HFFc6 (cell line): ENCODE data around the gene PGLYRP1. TPM values are rescaled to one million over a fixed set of nuclear protein-coding genes. Genes with fewer than 3 reads are reported as not detected.

Experiments
- DNase-seq: peaks from one replicate; pipeline ENCODE4 v3.0.0-alpha.2; 2018
- H3K27ac Mint-ChIP-seq: 2 replicates; pipeline ENCODE4 v1.8.0; 2020; ENCODE audit warnings: mild to moderate bottlenecking, mixed read lengths
- H3K27me3 Mint-ChIP-seq: 2 replicates; pipeline ENCODE4 v1.8.0; 2021; ENCODE audit warnings: mild to moderate bottlenecking, moderate library complexity, mixed read lengths; ENCODE audit not compliant: insufficient read depth
- H3K36me3 Mint-ChIP-seq: 2 replicates; pipeline ENCODE4 v1.8.0; 2021; ENCODE audit warnings: low read depth, mixed read lengths
- H3K4me1 Mint-ChIP-seq: 2 replicates; pipeline ENCODE4 v1.8.0; 2020; ENCODE audit warnings: low read depth, mixed read lengths
- H3K4me3 Mint-ChIP-seq: 2 replicates; pipeline ENCODE4 v1.8.0; 2020; ENCODE audit warnings: mild to moderate bottlenecking, moderate library complexity, mixed read lengths
- H3K9me3 Mint-ChIP-seq: 2 replicates; pipeline ENCODE4 v1.8.0; 2020; ENCODE audit warnings: mild to moderate bottlenecking, mixed read lengths
- microRNA-seq: library from miRNA; unstranded; fragments of <30 nt; microRNA quantifications from one replicate; pipeline ENCODE4, GENCODE V29; 2019
- total RNA-seq, 6 experiments: library from RNA; stranded (reverse); fragmentation: NEBNext Ultra II Directional; extraction: Animal tissue kit (Norgen Biotek cat#: 25700); gene quantifications; 2 replicates in 1 of 6; 3 replicates in 5 of 6; pipeline ENCODE4 v1.2.3, GENCODE V29; 2021
- TF ChIP-seq, protein P1 (sequence below): fragments of 200-600 bp; sonication (generic); IDR thresholded peaks from 2 replicates; pipeline ENCODE4 v1.5.0; 2021; ENCODE audit warnings: antibody characterized with exemption, mild to moderate bottlenecking

Gene PGLYRP1
- total RNA-seq, 6 experiments from 2014 or later = not detected

DNA sequence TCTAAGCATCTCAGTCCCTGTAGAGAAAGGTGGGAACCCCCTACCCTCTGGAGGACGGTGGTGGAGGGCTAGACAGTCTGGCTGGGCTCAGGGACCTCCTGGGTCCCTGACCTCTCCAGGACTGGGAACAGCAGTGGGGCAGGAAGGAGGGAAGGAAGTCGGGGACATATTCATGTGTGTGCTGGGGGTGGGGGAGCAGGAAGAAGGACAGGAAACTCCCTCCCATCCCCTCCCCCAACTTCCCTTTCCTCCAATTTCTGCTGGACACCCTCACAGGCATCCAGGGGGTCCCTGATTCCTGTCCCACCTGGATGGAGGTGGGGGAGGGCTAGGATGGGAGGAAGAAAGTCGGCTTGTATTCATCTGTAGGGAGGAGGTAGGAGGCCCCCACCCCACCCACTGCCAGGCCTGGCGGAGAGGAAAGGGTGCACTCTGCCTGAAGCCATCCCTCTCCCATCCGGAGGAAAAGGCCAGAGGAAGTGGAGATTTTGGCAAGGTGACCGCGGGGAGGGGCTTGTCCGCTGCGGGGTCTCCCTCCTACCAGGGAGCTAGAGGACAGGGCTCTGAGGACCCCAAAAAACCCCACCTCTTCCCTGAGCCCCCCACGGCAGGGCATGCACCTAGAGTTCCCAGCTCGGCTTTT lies 51.5 kb downstream of the PGLYRP1 start:
- TF ChIP-seq, protein P1, sequence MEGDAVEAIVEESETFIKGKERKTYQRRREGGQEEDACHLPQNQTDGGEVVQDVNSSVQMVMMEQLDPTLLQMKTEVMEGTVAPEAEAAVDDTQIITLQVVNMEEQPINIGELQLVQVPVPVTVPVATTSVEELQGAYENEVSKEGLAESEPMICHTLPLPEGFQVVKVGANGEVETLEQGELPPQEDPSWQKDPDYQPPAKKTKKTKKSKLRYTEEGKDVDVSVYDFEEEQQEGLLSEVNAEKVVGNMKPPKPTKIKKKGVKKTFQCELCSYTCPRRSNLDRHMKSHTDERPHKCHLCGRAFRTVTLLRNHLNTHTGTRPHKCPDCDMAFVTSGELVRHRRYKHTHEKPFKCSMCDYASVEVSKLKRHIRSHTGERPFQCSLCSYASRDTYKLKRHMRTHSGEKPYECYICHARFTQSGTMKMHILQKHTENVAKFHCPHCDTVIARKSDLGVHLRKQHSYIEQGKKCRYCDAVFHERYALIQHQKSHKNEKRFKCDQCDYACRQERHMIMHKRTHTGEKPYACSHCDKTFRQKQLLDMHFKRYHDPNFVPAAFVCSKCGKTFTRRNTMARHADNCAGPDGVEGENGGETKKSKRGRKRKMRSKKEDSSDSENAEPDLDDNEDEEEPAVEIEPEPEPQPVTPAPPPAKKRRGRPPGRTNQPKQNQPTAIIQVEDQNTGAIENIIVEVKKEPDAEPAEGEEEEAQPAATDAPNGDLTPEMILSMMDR = no peak
- no peak for DNase-seq
- Mint-ChIP-seq H3K4me1 (no peaks in the 10 kb centered on the region), H3K36me3 (no peaks in the 10 kb centered on the region), H3K9me3 (no peaks in the 10 kb centered on the region), H3K4me3 (no peak overlapping the region), H3K27me3 (peaks cover 40% of the 10 kb centered on the region), H3K27ac (no peak overlapping the region)

DNA sequence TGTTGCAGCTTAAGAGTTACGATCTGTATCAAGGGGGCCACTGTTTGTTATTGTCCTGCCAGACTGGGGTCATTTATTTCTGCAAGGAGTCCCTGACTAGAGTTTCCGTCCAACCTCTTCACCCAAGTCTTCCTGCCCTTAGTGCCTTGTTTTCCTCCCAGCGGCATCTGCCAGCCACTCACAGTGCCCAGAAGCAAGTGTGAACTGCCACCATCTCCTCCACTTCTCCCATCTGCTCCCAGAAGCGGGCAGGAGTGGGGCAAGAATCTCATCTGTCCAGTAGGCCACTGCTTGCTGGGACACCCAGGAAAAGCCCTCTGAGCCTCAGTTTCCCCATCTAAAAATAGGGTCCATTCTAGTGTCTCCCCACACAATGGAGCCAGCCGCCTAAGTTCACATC lies 53.2 kb downstream of the PGLYRP1 start:
- H3K27ac Mint-ChIP-seq = no peak overlapping the region
- H3K4me3 Mint-ChIP-seq = no peak overlapping the region
- no peaks in the 10 kb centered on the region for H3K9me3 Mint-ChIP-seq
- no peaks in the 10 kb centered on the region for H3K36me3 Mint-ChIP-seq
- H3K4me1 Mint-ChIP-seq = no peaks in the 10 kb centered on the region
- DNase-seq = no peak
- TF ChIP-seq, protein P1 = no peak
- H3K27me3 Mint-ChIP-seq = peaks cover 38% of the 10 kb centered on the region

Small RNAs within 50 kb of the gene (microRNA-seq; reads per million reads assigned to microRNA genes)
- gene MIR769 = 281 reads per million, percentile 61 among the genes with 10 or more reads in this experiment

Other genes with a start within 250 kb of the PGLYRP1 start
- gene DMPK, start 240.6 kb downstream of the PGLYRP1 start, total RNA-seq = 100 to 1,000 TPM in 4 of 6 experiments, 10 to 100 TPM in 2; 85.5 to 144 (median 102) TPM
- gene DMWD, start 230.2 kb downstream of the PGLYRP1 start, total RNA-seq = 10 to 100 TPM; 53.4 to 63.2 (median 55.3) TPM
- under 1 TPM in 1 of 6 experiments, not detected in 5; 0.07 TPM for gene RSPH6A, start 207.7 kb downstream of the PGLYRP1 start, total RNA-seq
- gene SYMPK, start 159.9 kb downstream of the PGLYRP1 start, total RNA-seq = 10 to 100 TPM; 59.6 to 74.8 (median 66.0) TPM
- gene FOXA3, start 158.7 kb downstream of the PGLYRP1 start, total RNA-seq = not detected
- gene IRF2BP1, start 136.9 kb downstream of the PGLYRP1 start, total RNA-seq = 10 to 100 TPM; 19.3 to 25.0 (median 21.8) TPM
- 10 to 100 TPM; 10.2 to 11.2 (median 10.5) TPM for gene MYPOP, start 120.4 kb downstream of the PGLYRP1 start, total RNA-seq
- gene NANOS2, start 108.3 kb downstream of the PGLYRP1 start, total RNA-seq = not detected
- gene NOVA2, start 49.2 kb downstream of the PGLYRP1 start, total RNA-seq = under 1 TPM in 4 of 6 experiments, not detected in 2; 0.03 to 0.14 (median 0.10) TPM
- 10 to 100 TPM in 3 of 6 experiments, 1 to 10 TPM in 3; 8.6 to 13.1 (median 11.0) TPM for gene CCDC61, start 27.6 kb downstream of the PGLYRP1 start, total RNA-seq
- gene IGFL4, start 17.9 kb upstream of the PGLYRP1 start, total RNA-seq = not detected
- not detected for gene IGFL3, start 101.6 kb upstream of the PGLYRP1 start, total RNA-seq
- not detected for gene IGFL2, start 125.2 kb upstream of the PGLYRP1 start, total RNA-seq
- gene IGFL1, start 206.7 kb upstream of the PGLYRP1 start, total RNA-seq = not detected